H1 (cell line): ENCODE data around the gene ULBP3. TPM values are rescaled to one million over a fixed set of nuclear protein-coding genes. Genes with fewer than 3 reads are reported as not detected.

Source experiments
- CTCF ChIA-PET: fragments of 300-600 bp; sonication (Branson Sonifier 250); formaldehyde crosslinking; loops from one replicate; lab custom pipeline; 2021; ENCODE audit not compliant: partially characterized antibody; lab: Charles Lee
- POLR2A ChIA-PET: fragments of 300-600 bp; sonication (Branson Sonifier 250); formaldehyde crosslinking; loops from one replicate; lab custom pipeline; 2021; ENCODE audit warnings: inconsistent platforms; ENCODE audit not compliant: partially characterized antibody; lab: Charles Lee
- DNase-seq, 2 experiments: peaks; one replicate each; pipeline versions ENCODE4 v3.0.0 to v3.0.0-alpha.2; 2010 to 2022; ENCODE audit warnings: low spot score in 2 of 2, low read depth in 1 of 2, mixed read lengths in 1 of 2
- FAIRE-seq: peaks from 2 replicates; lab custom pipeline; 2011; peaks lifted over from hg19 to GRCh38; lab: Jason Lieb, UNC
- H2AFZ ChIP-seq: 2 replicates; pipeline ENCODE4 v1.8.1; 2012; ENCODE audit warnings: low read length, inconsistent platforms
- H2AK5ac ChIP-seq: 2 replicates; pipeline ENCODE4 v1.6.1; 2013; ENCODE audit warnings: low read depth, low read length
- H2BK120ac ChIP-seq: replicated peaks from 2 replicates; pipeline ENCODE3; 2013; ENCODE audit warnings: low read depth, low read length, inconsistent platforms
- H2BK12ac ChIP-seq: 2 replicates; pipeline ENCODE4 v1.6.1; 2013; ENCODE audit warnings: low read depth, low read length
- H2BK15ac ChIP-seq: 2 replicates; pipeline ENCODE4 v1.6.1; 2013; ENCODE audit warnings: low read length
- H2BK20ac ChIP-seq: 2 replicates; pipeline ENCODE4 v1.6.1; 2013; ENCODE audit warnings: low read length
- H2BK5ac ChIP-seq: 2 replicates; pipeline ENCODE4 v1.6.1; 2013; ENCODE audit warnings: low read depth, low read length
- H3K14ac ChIP-seq: 2 replicates; pipeline ENCODE4 v1.6.1; 2013; ENCODE audit warnings: inconsistent platforms; ENCODE audit not compliant: insufficient read length
- H3K18ac ChIP-seq: 2 replicates; pipeline ENCODE4 v1.6.1; 2013; ENCODE audit warnings: low read length; ENCODE audit errors: extremely low read depth
- H3K23ac ChIP-seq: 2 replicates; pipeline ENCODE4 v1.6.1; 2013; ENCODE audit warnings: inconsistent platforms; ENCODE audit not compliant: insufficient read length
- H3K23me2 ChIP-seq: 2 replicates; pipeline ENCODE4 v1.6.1; 2013; ENCODE audit warnings: low read depth, low read length
- H3K27ac ChIP-seq: 2 replicates; pipeline ENCODE4 v1.6.1; 2011; ENCODE audit warnings: low read depth, low read length, inconsistent platforms
- H3K27me3 ChIP-seq, 4 experiments: replicated peaks in 1 of 4; 1 replicate in 1 of 4; 2 replicates in 3 of 4; pipeline versions ENCODE4 v1.6.1 to v1.8.1; 2011 to 2013; ENCODE audit warnings: low read length in 3 of 4, mild to moderate bottlenecking in 3 of 4, inconsistent platforms in 2 of 4, mixed read lengths in 2 of 4, moderate library complexity in 1 of 4; ENCODE audit not compliant: control insufficient read depth in 3 of 4, insufficient read depth in 3 of 4; ENCODE audit errors: extremely low read depth in 1 of 4
- H3K36me3 ChIP-seq, 4 experiments: 2 replicates each; pipeline versions ENCODE4 v1.6.1 to v1.8.1; 2011 to 2013; ENCODE audit warnings: mild to moderate bottlenecking in 4 of 4, low read length in 3 of 4, moderate library complexity in 2 of 4, control low read depth in 1 of 4, inconsistent platforms in 1 of 4; ENCODE audit not compliant: insufficient read depth in 4 of 4, control insufficient read depth in 2 of 4
- H3K4ac ChIP-seq: replicated peaks from 2 replicates; pipeline ENCODE3; 2013; ENCODE audit warnings: low read length, low read depth, mixed read lengths, inconsistent platforms; ENCODE audit not compliant: insufficient read length
- H3K4me1 ChIP-seq, 4 experiments: replicated peaks in 1 of 4; 1 replicate in 1 of 4; 2 replicates in 3 of 4; pipeline versions ENCODE4 v1.6.1 to v1.8.1; 2011 to 2013; ENCODE audit warnings: low read length in 3 of 4, inconsistent platforms in 2 of 4, mixed read lengths in 1 of 4; ENCODE audit not compliant: insufficient read depth in 4 of 4, control insufficient read depth in 3 of 4
- H3K4me2 ChIP-seq, 2 experiments: 2 replicates each; pipeline versions ENCODE4 v1.6.1 to v1.8.1; 2011 to 2013; ENCODE audit warnings: low read depth in 2 of 2, low read length in 2 of 2, control low read depth in 1 of 2, inconsistent platforms in 1 of 2, mild to moderate bottlenecking in 1 of 2; ENCODE audit not compliant: insufficient read depth in 1 of 2
- H3K4me3 ChIP-seq, 4 experiments: fragments of 200-600, 300-600 bp in 1 of 4; sonication (generic), shearing (Covaris generic), sonication (Bioruptor Twin) in 1 of 4; 2 replicates each; pipeline versions ENCODE4 v1.5.1 to v1.8.1; 2011 to 2016; ENCODE audit warnings: low read length in 4 of 4, low read depth in 3 of 4, control low read depth in 2 of 4, inconsistent platforms in 2 of 4, mild to moderate bottlenecking in 2 of 4, mixed read lengths in 1 of 4, moderate library complexity in 1 of 4; ENCODE audit not compliant: insufficient read depth in 2 of 4; ENCODE audit errors: extremely low read depth in 1 of 4
- H3K56ac ChIP-seq: replicated peaks from 2 replicates; pipeline ENCODE3; 2013; ENCODE audit warnings: low read depth, mild to moderate bottlenecking, mixed read lengths, low read length, inconsistent platforms; ENCODE audit not compliant: insufficient read length
- H3K79me1 ChIP-seq: 2 replicates; pipeline ENCODE4 v1.6.1; 2013; ENCODE audit warnings: low read depth, low read length, control low read depth
- H3K79me2 ChIP-seq, 2 experiments: 2 replicates each; pipeline versions ENCODE4 v1.6.1 to v1.8.1; 2012 to 2013; ENCODE audit warnings: low read length in 2 of 2, mild to moderate bottlenecking in 2 of 2, inconsistent platforms in 1 of 2; ENCODE audit not compliant: insufficient read depth in 2 of 2, control insufficient read depth in 1 of 2
- H3K9ac ChIP-seq, 4 experiments: replicated peaks in 1 of 4; 1 replicate in 1 of 4; 2 replicates in 3 of 4; pipeline versions ENCODE4 v1.6.1 to v1.8.1; 2011 to 2013; ENCODE audit warnings: low read depth in 3 of 4, low read length in 3 of 4, control low read depth in 2 of 4, mild to moderate bottlenecking in 2 of 4, moderate library complexity in 2 of 4, inconsistent platforms in 1 of 4; ENCODE audit errors: extremely low read depth in 1 of 4
- H3K9me3 ChIP-seq, 2 experiments: 2 replicates each; pipeline versions ENCODE4 v1.6.1 to v1.8.1; 2012 to 2013; ENCODE audit warnings: mild to moderate bottlenecking in 2 of 2, moderate library complexity in 2 of 2, control low read depth in 1 of 2, inconsistent platforms in 1 of 2, low read depth in 1 of 2, low read length in 1 of 2, mixed read lengths in 1 of 2; ENCODE audit not compliant: insufficient read depth in 2 of 2
- H4K20me1 ChIP-seq, 2 experiments: replicated peaks in 1 of 2; 2 replicates each; pipeline versions ENCODE3 to v1.8.1; 2011 to 2013; ENCODE audit warnings: inconsistent platforms in 2 of 2, low read length in 2 of 2, mild to moderate bottlenecking in 1 of 2; ENCODE audit not compliant: insufficient read depth in 2 of 2, control insufficient read depth in 1 of 2
- H4K5ac ChIP-seq: 2 replicates; pipeline ENCODE4 v1.6.1; 2013; ENCODE audit warnings: low read length, low read depth, mixed read lengths, inconsistent platforms; ENCODE audit not compliant: insufficient read length
- H4K8ac ChIP-seq: 2 replicates; pipeline ENCODE4 v1.8.0; 2013; ENCODE audit warnings: mild to moderate bottlenecking, moderate library complexity, low read length, inconsistent platforms; ENCODE audit not compliant: insufficient read depth; ENCODE audit errors: extremely low read depth
- H4K91ac ChIP-seq: replicated peaks from 2 replicates; pipeline ENCODE3; 2013; ENCODE audit warnings: low read length, mixed read lengths, inconsistent platforms; ENCODE audit not compliant: insufficient read length
- CEBPB ChIP-seq: IDR thresholded peaks from 2 replicates; pipeline ENCODE4 v1.6.1; 2012; ENCODE audit warnings: low read depth, low read length
- E2F6 ChIP-seq: IDR thresholded peaks from 2 replicates; pipeline ENCODE4 v1.6.1; 2012; ENCODE audit warnings: inconsistent platforms
- FOSL1 ChIP-seq: IDR thresholded peaks from 2 replicates; pipeline ENCODE4 v1.6.1; 2011; ENCODE audit warnings: mild to moderate bottlenecking, low read depth, low read length, moderate library complexity; ENCODE audit not compliant: insufficient read depth
- HDAC6 ChIP-seq: IDR thresholded peaks from one replicate; pipeline ENCODE4 v1.7.1; 2012; ENCODE audit warnings: low read depth, mild to moderate bottlenecking, inconsistent platforms, low read length, moderate library complexity
- KDM1A ChIP-seq: fragments of 200-600, 300-600 bp; sonication (generic); IDR thresholded peaks from 2 replicates; pipeline ENCODE4 v1.7.1; 2016; ENCODE audit warnings: mild to moderate bottlenecking, low read length, borderline replicate concordance
- PHF8 ChIP-seq: fragments of 200-600 bp; sonication (generic); conservative IDR thresholded peaks from 2 replicates; pipeline ENCODE4 v1.7.1; 2012; ENCODE audit warnings: low read depth, mild to moderate bottlenecking, inconsistent platforms, low read length, moderate library complexity
- RBBP5 ChIP-seq: IDR thresholded peaks from 2 replicates; pipeline ENCODE4 v1.7.1; 2012; ENCODE audit warnings: low read depth, mild to moderate bottlenecking, inconsistent platforms, low read length, moderate library complexity, borderline replicate concordance
- SP2 ChIP-seq: IDR thresholded peaks from 2 replicates; pipeline ENCODE4 v1.6.1; 2012; ENCODE audit warnings: mild to moderate bottlenecking, low read length, inconsistent platforms
- SP4 ChIP-seq: IDR thresholded peaks from 2 replicates; pipeline ENCODE4 v1.6.1; 2012; ENCODE audit warnings: low read length, inconsistent platforms
- SUZ12 ChIP-seq: fragments of 200-600 bp; sonication (generic); IDR thresholded peaks from 2 replicates; pipeline ENCODE4 v1.6.1; 2012; ENCODE audit warnings: mild to moderate bottlenecking, inconsistent platforms, low read length, moderate library complexity, mixed read lengths
- YY1 ChIP-seq: IDR thresholded peaks from 2 replicates; pipeline ENCODE4 v1.6.1; 2011; ENCODE audit warnings: low read depth, mild to moderate bottlenecking, low read length
- WGBS, 2 experiments: shearing (Covaris generic) in 1 of 2; methylation state at CpG; one replicate each; pipeline versions ENCODE4 v1.1.6 to v1.1.7; 2013 to 2015; ENCODE audit warnings: low lambda C conversion rate in 2 of 2, mixed read lengths in 2 of 2, inconsistent platforms in 1 of 2, low coverage in 1 of 2, missing lambda C conversion rate in 1 of 2; ENCODE audit not compliant: insufficient replicate concordance in 2 of 2, insufficient coverage in 1 of 2, insufficient read length in 1 of 2; ENCODE audit errors: extremely low coverage in 1 of 2, missing lambda C conversion rate in 1 of 2; 5-methylcytosine and 5-hydroxymethylcytosine counted together
- polyA plus RNA-seq, 7 experiments: library from polyadenylated mRNA; depleted of rRNA in 3 of 7; stranded (reverse) in 5 of 7; unstranded in 2 of 7; fragments of >200 nt in 5 of 7; fragments of 200-250 nt in 2 of 7; gene quantifications; 1 replicate in 5 of 7; 2 replicates in 1 of 7; 4 replicates in 1 of 7; pipeline versions ENCODE4 v1.2.1 to v1.2.3, GENCODE V29; 2011 to 2013; ENCODE audit warnings: missing spikeins in 2 of 7, mixed read lengths in 2 of 7
- total RNA-seq: library from RNA; stranded (reverse); fragmentation: NEBNext Ultra II Directional; extraction: Animal tissue kit (Norgen Biotek cat#: 25700); gene quantifications from 2 replicates; pipeline ENCODE4 v1.2.1, GENCODE V29; 2021

Gene ULBP3
- total and polyA plus RNA-seq, 2 of the 8 experiments (the other 6 are each of a cell fraction or from before 2014, with no cell fraction given), result 1.9 to 4.2 TPM

GRCh38 chr6:150068151-150068550, 770 bp downstream of the ULBP3 start:
- H2BK20ac ChIP-seq, result no peak overlapping the region
- H3K56ac ChIP-seq, result no peak overlapping the region
- no peak overlapping the region for H3K4ac ChIP-seq
- no peak overlapping the region; the same call in 1 of the 2 replicates for H2AFZ ChIP-seq
- no peaks in the 10 kb centered on the region for H3K79me1 ChIP-seq
- H2BK12ac ChIP-seq, result no peak overlapping the region
- FAIRE-seq (no peak), DNase-seq (no peak)
- H3K23me2 ChIP-seq, result peaks cover 7% of the 10 kb centered on the region; the same call in 1 of the 2 replicates
- no peak overlapping the region for H2BK5ac ChIP-seq
- no peak overlapping the region for H3K18ac ChIP-seq
- H3K79me2 ChIP-seq, result no peaks in the 10 kb centered on the region
- ChIA-PET POLR2A (interaction anchor here (5.0 kb wide), 1 partner anchor 13 kb away, joined by 15 read pairs; no protein-coding TSS in a partner anchor), CTCF (interaction anchor here (0.8 to 3.9 kb wide), 3 partner anchors 8 to 296 kb away, joined by 3 to 47 read pairs (median 4); no protein-coding TSS in a partner anchor)
- peak overlapping the region in 1 of 4 experiments; percentile 36; a peak in 1 of 7 replicates for H3K9ac ChIP-seq
- peaks cover 0 to 2% (median 0%) of the 10 kb centered on the region in 4 experiments; a peak in 2 of 7 replicates for H3K4me1 ChIP-seq
- peak overlapping the region; percentile 49 to 73 (median 60); a peak in 7 of 8 replicates for H3K4me3 ChIP-seq
- H3K27me3 ChIP-seq, result peaks cover 0 to 22% (median 13%) of the 10 kb centered on the region in 4 experiments; a peak in 5 of 7 replicates
- no peak overlapping the region for H2BK15ac ChIP-seq
- H4K5ac ChIP-seq, result no peak overlapping the region
- no peaks in the 10 kb centered on the region for H3K36me3 ChIP-seq
- H3K4me2 ChIP-seq, result peak overlapping the region; percentile 15 to 75
- no peaks in the 10 kb centered on the region for H3K9me3 ChIP-seq
- no peak overlapping the region for H2AK5ac ChIP-seq
- H4K91ac ChIP-seq, result no peak overlapping the region
- no peak overlapping the region for H4K8ac ChIP-seq
- no peak overlapping the region for H3K14ac ChIP-seq
- H4K20me1 ChIP-seq, result peaks cover 0 to 4% of the 10 kb centered on the region in 2 experiments
- no peak overlapping the region for H2BK120ac ChIP-seq
- WGBS, 2 experiments, result 63% methylated on average over 4 of the region's 4 CpGs; no CpG with 5 or more reads in 1 of the 2 experiments
- no peak overlapping the region for H3K23ac ChIP-seq
- H3K27ac ChIP-seq, result no peak overlapping the region
- no peak for TF ChIP-seq YY1
- no peak for TF ChIP-seq KDM1A
- TF ChIP-seq CEBPB, result no peak
- no peak for TF ChIP-seq FOSL1
- TF ChIP-seq RBBP5, result no peak
- TF ChIP-seq PHF8, result no peak
- no peak for TF ChIP-seq SP4
- TF ChIP-seq SUZ12, result no peak
- no peak for TF ChIP-seq SP2
- no peak for TF ChIP-seq E2F6
- TF ChIP-seq HDAC6, result no peak
